ENCODE results near the gene P3H2. TPM values are rescaled to one million over a fixed set of nuclear protein-coding genes. Genes with fewer than 3 reads are reported as not detected.

P3H2 gene
- total RNA-seq, 1 donor from 2014 or later: 23.5 TPM

DNA sequence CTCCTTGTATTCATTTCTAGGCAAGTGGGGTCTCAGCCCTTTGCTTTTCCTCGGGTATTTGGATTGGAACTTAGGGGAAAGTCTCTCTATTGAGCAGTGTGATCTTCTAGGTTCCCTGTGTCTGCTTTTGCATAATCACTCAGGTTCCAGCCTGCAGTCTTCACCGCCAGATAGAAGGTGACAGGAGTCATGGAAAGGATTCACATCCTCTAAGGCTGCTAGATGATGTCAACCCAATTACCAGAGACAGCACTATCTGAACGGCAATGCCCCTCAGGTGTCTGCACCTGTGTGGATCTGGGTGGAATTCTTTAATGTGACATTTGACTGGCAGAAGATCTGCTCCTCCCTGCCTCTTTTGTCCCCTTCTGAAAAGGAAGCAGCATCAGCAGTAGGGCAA lies 177.7 kb downstream of the P3H2 start:
- H3K36me3 Mint-ChIP-seq: no peaks in the 10 kb centered on the region
- TF ChIP-seq, protein P1, sequence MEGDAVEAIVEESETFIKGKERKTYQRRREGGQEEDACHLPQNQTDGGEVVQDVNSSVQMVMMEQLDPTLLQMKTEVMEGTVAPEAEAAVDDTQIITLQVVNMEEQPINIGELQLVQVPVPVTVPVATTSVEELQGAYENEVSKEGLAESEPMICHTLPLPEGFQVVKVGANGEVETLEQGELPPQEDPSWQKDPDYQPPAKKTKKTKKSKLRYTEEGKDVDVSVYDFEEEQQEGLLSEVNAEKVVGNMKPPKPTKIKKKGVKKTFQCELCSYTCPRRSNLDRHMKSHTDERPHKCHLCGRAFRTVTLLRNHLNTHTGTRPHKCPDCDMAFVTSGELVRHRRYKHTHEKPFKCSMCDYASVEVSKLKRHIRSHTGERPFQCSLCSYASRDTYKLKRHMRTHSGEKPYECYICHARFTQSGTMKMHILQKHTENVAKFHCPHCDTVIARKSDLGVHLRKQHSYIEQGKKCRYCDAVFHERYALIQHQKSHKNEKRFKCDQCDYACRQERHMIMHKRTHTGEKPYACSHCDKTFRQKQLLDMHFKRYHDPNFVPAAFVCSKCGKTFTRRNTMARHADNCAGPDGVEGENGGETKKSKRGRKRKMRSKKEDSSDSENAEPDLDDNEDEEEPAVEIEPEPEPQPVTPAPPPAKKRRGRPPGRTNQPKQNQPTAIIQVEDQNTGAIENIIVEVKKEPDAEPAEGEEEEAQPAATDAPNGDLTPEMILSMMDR (conservative IDR thresholded peaks at IDR 0.05): no peak
- no peak for DNase-seq (ENCODE audit: extremely low spot score, unreplicated experiment)
- no peaks in the 10 kb centered on the region for H3K27me3 Mint-ChIP-seq
- H3K27ac Mint-ChIP-seq: peak overlapping the region; percentile 32
- H3K9me3 Mint-ChIP-seq: no peaks in the 10 kb centered on the region
- H3K4me1 Mint-ChIP-seq (ENCODE audit: unreplicated experiment): peaks cover 6% of the 10 kb centered on the region
- H3K4me3 Mint-ChIP-seq: no peak overlapping the region

DNA sequence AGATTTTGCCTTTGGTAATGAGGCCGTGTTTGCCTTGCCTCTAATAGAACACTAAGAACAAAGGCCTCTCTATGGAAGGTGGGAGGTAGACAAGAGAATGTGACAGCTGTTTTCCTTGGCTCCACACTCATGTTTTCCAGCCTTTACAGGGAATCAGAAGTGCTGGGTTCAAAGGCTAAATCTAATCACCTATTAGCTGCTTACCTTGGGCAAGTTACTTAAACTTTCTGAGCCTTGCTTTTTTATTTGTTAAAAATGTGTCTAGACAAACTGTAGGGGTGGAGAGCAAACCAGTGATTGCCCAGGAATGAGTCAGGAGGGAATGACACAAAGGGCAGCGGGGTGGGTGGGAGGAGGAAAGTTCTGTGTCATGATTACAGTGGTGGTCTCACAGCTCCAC lies 179.0 kb downstream of the P3H2 start:
- Mint-ChIP-seq H3K4me3 (no peak overlapping the region), H3K9me3 (no peaks in the 10 kb centered on the region), H3K36me3 (no peaks in the 10 kb centered on the region), H3K27ac (peak overlapping the region; percentile 29), H3K27me3 (no peaks in the 10 kb centered on the region), H3K4me1 (ENCODE audit: unreplicated experiment) (peaks cover 6% of the 10 kb centered on the region)
- DNase-seq (ENCODE audit: extremely low spot score, unreplicated experiment): no peak
- TF ChIP-seq, protein P1 (conservative IDR thresholded peaks at IDR 0.05): no peak

DNA sequence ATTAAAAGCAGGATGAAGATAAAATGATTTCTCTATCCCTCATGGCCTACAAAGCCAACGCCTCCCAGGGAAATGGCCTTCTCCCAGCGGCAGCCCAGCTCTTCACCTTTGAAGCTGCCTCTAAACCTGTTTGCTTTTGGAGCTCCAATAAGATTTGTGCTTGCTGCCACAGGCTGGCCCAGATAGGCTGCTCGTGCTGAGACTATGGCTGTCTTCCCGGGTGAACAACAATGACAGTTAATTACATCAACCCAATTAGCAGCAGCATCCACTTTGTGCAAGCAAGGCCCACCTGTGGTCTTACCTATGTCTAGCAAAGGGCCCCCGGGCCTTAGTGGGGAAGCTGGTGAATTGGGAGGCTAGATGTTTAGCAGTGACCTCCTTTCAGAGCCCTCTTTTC lies 179.6 kb downstream of the P3H2 start:
- no peak overlapping the region for H3K27ac Mint-ChIP-seq

DNA sequence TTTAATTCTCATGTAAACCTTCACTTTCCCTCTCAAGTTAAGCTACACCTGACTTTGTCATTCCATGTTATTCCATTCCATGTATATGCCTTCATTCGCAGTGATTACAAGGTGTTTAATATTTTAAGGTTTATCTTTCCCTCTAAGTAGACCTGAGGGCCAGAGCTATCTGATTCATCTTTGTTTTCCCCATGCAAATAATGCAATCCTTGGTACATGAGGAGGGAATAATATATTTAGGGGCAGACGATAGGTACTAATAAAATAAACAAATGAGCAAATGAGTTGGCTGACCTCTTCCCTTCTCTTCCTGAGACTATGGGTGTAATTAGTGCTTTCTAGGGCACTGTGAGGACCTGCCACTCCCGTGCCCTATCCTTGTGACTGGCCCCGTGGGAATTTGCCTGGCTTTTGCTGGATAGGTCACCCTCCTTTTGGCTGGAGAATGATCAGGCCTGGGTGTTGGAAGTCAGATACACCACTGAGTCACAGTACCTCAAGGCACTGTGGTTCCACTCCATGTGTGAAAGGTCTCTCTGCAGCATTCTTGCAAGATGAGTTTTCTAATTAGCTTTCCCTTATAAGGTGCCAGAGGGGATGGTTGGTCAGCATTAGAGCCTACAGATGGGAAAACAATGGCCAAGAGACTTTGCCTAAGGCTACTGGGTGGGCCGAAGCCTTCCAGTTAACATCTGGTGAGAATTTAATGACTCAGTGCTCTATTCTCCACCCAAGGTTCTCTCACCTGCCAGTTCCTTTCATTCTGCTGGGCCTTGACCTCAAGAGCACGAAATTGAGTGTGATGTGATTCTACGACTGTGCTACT lies 183.2 kb downstream of the P3H2 start:
- no peaks in the 10 kb centered on the region for H3K27me3 Mint-ChIP-seq
- TF ChIP-seq, protein P1 (conservative IDR thresholded peaks at IDR 0.05): no peak
- H3K27ac Mint-ChIP-seq: no peak overlapping the region
- no peaks in the 10 kb centered on the region for H3K4me1 Mint-ChIP-seq (ENCODE audit: unreplicated experiment)
- no peaks in the 10 kb centered on the region for H3K36me3 Mint-ChIP-seq
- DNase-seq (ENCODE audit: extremely low spot score, unreplicated experiment): no peak
- H3K9me3 Mint-ChIP-seq: no peaks in the 10 kb centered on the region
- H3K4me3 Mint-ChIP-seq: no peak overlapping the region

More for the DNA sequence above, 179.6 kb downstream of the P3H2 start:
- no peaks in the 10 kb centered on the region for H3K36me3 Mint-ChIP-seq
- H3K4me1 Mint-ChIP-seq (ENCODE audit: unreplicated experiment): peaks cover 6% of the 10 kb centered on the region
- H3K9me3 Mint-ChIP-seq: no peaks in the 10 kb centered on the region
- DNase-seq (ENCODE audit: extremely low spot score, unreplicated experiment): no peak
- no peaks in the 10 kb centered on the region for H3K27me3 Mint-ChIP-seq
- TF ChIP-seq, protein P1 (conservative IDR thresholded peaks at IDR 0.05): no peak
- H3K4me3 Mint-ChIP-seq: no peak overlapping the region

DNA sequence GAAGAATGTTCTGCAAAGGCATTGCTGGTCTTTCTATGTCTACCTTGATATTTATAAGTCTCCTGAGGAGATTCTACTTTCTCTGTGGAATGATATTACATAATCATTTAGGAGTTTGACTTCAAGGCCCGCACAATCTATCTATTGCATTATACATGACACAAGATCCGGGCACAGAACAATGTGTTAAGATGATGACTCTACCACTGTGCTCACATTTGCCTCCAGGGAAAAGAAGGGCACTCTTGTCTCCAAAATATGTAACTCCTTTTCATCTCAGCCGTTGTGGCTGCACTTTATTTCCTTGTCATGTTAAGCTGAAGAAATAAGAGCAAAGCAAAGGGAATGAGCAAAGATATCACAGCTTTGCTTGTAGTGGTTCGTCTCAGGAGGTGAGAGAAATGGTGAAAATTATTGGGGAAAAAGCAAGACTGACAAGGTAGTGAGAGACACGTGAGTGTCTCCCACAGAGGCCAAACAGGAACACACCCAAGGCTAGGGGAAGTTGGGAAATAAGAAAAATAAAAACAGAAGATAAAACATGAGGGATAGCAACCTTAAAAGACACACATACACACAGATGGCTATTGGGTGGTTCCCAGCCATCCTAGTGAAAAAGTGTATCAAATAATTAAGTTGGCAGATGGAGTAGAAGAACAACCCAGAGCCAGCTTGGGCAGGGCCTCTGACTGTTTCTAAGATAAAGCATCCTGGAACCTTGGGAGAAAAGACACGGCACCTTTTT lies 184.3 kb downstream of the P3H2 start:
- no peak overlapping the region for H3K4me3 Mint-ChIP-seq
- H3K27me3 Mint-ChIP-seq: no peaks in the 10 kb centered on the region
- H3K36me3 Mint-ChIP-seq: no peaks in the 10 kb centered on the region
- H3K9me3 Mint-ChIP-seq: no peaks in the 10 kb centered on the region
- DNase-seq (ENCODE audit: extremely low spot score, unreplicated experiment): no peak
- H3K27ac Mint-ChIP-seq: peak overlapping the region; percentile 40
- TF ChIP-seq, protein P1 (conservative IDR thresholded peaks at IDR 0.05): no peak
- no peaks in the 10 kb centered on the region for H3K4me1 Mint-ChIP-seq (ENCODE audit: unreplicated experiment)
